Superior temporal gyrus (tissue), 1 donor: ENCODE measurements around the gene CAPN10.

Experiments
- DNase-seq: peaks from one replicate; pipeline ENCODE4 v3.0.0-alpha.2; 2016; ENCODE audit errors: extremely low spot score

The CAPN10 gene

DNA sequence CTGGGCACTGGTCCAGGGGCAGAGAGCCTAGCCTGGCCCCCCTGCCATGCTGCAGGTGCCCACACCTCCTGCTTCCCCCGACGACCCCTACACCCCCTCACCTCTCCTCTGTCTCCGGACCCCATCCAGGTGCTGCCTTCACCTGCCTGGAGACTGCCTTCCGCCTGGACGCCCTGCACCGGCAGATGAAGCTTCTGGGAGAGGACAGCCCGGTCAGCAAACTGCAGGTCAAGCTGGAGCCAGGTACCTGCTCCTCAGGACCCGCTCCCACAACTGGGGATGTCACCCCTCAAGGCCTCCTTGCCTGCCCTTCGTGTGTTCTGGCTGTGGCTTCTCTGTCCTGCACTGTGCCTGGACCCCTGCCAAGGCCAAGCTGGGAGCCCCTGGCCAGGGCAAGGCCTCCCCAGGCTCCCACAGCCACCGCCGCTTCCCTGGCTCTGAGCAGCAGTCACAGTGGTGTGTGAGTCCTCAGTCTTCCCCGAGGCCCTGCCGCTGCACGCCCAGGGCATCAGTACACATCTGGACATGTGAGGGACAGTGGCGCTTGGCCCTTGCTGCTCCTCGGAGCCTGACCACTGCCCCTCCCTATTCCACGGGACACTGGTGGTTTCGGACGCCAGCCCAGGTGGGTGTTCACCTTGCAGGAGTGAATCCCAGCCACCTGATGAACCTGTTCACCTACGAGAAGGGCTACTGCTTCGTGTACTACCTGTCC is 12.0 kb upstream of the CAPN10 start:
- DNase-seq = no peak

DNA sequence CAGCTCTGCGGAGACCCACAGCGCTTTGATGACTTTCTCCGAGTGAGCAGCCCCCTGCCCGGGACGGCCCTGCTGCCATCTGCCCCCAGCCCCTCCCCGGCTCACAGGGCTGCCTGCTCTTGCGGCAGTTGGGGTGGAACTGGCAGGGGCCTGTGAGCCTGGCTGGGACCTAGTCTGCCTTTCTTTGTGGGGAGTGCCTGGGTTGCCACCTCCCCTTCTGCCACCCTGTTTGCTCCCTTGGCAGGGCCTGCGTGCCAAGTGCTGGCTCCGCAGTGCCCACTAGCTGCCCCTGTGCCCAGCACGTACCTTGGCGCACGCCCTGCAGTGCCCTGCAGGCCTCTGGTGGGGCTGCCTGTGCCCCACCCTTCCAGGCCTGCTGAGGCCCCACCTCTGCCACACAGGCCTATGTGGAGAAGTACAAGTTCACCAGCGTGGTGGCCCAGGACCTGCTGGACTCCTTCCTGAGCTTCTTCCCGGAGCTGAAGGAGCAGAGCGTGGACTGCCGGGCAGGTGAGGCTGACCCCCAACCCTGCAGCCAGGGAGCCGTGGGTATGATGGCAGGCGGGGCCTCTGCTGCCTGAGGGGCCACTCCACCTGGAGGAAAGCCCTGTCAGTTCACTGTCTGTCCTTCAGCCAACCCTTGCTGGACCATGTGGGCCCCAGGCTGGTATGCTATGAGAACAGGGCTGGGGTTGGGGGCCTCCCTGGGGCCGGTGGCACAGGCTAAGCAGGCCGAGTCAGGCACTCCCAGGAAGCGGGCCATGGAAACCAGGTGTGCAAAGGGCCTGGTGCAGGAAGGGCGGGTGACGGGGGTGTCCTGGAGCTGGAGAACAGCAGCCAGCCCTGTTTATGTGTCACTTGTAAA is 11.2 kb upstream of the CAPN10 start:
- DNase-seq = no peak

DNA sequence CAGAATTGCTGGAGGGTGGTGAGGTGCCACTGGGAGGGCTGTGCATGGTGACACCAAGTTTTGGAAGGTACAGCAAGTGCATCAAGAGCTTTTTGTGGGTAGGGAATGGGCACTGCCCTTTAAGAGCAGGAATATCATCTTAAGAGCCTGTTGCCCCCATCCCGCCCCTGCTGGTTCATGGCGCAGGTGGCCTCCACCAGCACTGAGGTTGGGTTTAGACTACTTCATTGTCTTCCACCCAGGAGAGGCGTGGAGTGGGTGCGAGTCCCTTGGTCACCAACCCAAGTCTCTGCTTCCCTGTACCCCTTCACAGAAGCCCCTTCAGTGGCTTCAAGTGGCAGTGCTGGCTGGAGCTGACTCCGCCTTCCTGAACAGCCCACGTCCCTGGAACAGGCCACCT is 10.5 kb upstream of the CAPN10 start:
- no peak for DNase-seq

DNA sequence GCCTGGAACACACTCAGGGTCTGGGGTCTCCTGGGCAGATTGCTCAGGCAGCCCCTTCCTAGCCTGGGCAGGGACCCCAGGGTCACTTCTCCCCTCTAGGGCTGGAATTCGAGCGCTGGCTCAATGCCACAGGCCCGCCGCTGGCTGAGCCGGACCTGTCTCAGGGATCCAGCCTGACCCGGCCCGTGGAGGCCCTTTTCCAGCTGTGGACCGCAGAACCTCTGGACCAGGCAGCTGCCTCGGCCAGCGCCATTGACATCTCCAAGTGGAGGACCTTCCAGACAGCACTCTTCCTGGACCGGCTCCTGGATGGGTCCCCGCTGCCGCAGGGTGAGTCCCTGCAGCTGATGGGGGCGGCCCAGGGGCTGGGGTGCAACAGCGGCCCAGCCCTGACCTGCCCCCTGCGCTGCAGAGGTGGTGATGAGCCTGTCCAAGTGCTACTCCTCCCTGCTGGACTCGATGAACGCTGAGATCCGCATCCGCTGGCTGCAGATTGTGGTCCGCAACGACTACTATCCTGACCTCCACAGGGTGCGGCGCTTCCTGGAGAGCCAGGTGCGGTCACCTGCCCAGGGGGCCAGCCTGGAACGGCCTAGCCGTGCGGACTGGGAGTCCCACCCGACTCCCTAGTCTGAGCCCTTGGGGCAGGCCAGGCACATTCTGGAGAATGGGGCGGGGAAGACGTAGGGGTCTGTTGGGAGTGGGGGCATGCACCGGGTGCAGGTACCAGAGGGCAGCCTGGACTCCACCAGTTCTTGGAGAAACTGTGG is 9.9 kb upstream of the CAPN10 start:
- DNase-seq = no peak

DNA sequence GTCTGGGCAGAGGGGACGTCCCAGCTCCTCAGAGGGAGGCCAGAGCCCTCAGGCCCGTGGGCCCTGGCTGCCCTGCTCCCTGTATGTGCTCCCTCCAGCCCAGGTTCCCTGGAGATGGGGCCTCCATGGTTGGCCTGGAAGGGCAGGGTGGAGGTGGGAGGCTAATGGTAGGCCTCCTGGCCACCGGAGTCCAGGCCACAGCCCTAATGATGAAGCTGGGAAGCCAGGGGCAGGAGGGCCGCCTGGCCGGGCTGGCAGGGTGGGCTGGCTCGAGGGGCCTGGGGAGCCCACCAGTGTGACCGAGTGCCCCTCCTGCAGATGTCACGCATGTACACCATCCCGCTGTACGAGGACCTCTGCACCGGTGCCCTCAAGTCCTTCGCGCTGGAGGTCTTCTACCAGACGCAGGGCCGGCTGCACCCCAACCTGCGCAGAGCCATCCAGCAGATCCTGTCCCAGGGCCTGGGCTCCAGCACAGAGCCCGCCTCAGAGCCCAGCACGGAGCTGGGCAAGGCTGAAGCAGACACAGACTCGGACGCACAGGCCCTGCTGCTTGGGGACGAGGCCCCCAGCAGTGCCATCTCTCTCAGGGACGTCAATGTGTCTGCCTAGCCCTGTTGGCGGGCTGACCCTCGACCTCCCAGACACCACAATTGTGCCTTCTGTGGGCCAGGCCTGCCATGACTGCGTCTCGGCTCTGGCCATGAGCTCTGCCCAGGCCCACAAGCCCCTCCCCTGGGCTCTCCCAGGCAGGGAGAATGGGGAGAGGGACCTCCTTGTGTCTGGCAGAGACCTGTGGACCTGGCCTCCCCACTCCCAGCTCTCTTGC is 9.0 kb upstream of the CAPN10 start:
- DNase-seq = no peak

DNA sequence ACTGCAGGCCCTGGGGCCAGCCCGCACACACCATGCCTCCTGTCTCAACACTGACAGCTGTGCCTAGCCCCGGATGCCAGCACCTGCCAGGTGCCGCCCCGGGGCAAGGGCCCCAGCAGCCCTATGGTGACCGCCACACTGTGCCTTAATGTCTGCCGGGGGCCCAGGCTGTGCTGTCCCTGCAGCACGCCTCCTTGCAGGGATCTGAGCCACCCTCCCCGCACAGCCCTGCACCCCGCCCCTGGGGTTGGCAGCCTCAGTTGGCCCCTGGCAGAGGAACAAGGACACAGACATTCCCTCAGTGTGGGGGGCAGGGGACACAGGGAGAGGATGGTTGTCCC is 8.5 kb upstream of the CAPN10 start:
- DNase-seq = no peak

DNA sequence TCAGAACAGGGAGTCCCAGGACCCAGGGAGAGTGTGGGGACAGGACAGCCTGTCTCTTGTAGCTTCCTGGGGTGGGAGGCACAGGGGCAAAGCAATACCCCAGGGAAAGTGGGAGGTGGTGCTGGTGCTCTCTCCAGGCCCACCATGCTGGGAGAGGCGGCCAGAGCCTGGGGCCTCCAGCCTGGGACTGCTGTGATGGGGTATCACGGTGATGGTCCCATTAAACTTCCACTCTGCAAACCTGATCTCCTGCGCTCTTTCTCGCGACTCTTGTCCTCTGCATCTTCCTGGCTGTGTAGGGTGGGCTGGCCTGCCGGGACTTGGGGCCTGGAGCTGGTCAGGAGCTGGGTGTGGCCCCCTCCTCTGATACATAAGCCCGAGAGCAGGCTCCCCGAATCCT is 8.0 kb upstream of the CAPN10 start:
- no peak for DNase-seq

DNA sequence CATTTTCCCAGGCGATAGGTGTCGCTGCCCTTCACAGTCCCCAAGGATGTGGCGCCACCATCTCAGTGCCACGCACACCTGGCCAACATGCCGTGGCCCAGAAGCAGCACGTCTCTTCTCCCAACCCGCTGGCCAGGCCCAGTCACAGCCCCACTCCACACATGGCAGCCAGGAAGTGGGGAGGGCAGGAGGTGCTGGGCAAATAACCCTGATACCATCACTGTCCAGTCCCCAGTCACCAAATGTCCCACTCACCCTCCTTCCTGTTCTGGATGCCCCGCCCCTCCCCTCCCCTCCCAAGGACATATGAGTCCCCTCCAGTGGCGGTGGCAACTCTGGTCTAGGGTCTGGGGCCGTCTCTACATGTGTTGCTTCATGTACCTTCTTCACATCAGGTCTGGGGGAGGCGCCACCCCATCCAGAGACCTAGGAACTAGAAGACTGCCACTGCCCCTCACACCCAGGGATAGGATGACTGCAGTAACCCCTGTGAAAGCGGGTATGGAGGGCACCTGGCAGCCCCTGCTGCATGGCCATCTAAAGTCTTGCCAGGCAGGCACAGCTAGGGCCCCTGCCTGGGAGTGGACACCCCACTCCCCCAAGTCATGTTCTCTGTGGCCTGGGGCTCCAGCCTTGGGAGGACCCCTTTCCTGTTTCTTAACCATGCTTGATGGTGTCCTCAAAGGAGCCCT is 7.3 kb upstream of the CAPN10 start:
- DNase-seq = no peak

DNA sequence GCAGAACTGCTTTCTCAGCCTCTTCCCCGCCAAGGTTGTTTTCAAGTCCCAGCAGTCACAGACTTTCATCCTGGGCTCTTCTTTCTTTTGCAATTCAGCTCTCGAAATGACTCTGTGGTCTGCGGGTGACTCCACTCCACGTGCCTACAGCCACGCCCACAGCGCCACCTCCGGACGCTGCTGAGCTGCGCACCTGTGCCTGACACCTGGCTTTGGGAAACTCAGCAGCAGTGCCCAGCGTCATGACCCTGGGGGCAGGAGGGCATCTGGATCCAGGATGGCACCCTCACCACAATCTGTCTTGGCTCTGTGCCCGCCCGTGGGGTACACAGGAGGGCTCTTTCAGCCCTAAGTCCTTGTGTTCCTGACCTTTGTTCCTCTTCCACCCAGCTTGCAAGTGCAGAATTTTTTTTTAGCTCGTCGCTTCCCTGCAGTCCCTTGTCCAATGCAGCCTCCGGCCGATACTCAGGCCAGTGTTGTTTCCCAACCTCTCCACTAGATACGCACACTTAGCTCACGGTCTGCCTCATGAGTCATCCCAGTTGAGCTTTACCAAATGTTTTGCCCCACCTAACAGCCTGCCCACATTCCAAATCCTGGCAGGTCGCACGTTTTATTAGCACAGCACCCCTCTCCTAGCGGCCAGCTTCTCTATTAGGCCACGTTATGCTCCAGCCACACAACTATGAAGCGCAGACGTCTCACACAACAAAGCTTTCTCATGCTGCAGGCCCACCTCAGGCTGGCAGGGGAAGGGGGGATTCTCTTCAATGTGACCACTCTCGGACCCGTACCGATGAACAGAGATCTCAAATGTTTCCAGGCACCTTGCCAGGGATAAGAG is 6.5 kb upstream of the CAPN10 start:
- no peak for DNase-seq

DNA sequence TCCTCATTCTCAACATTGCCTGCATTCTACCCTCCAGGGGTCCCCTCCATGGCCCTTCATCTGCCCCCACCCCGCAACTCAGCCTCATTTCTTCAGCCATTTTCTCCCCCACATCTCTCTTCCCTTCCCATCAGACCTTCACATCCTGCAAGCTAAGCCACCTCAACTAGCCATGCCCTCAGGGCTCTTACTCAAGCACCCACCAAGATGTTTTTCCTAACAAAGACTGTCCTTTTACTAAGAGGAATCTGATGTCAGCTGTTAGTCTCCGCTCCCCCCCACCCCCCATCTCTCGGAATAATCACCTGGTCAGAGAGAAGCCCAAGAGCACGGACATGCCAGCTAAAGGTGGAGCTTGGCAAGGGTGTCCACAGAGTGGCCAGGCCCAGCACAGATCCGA is 4.7 kb upstream of the CAPN10 start:
- DNase-seq = no peak

DNA sequence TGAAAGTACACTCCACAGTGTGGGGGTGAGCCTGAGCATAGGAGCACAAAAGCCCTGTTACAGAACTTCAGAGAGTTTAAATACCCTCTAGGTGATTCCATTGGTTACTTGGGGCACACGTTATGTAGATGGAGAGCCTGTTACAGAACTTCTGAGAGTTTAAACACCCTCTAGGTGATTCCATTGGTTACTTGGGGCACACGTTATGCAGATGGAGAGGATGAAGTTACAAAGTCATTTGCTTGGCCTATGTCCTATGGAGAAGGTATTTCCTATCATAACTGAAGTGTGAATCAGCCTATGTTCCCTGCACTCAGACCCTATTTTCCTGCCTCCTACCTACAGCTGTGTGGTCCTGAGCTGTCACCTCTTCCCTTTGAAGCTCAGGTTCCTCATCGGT is 3.8 kb upstream of the CAPN10 start:
- no peak for DNase-seq

DNA sequence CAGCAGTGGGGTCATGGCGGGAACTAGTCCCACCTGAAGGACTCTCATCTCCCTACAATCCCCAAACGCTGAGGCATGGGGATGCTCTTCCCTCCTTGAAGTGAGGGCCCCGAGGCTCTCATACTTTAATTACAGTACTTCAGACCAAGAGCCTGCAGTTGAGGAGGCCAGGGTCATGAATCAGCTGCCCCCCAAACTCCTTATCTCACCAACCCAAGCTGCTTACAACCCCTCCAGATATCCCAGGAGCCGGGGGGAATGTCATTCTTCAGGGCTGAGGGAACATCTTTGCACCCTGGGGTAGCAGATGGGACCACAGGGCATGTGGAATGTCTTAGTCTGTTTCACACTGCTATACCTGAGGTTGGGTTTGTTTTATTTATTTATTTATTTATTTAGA is 2.8 kb upstream of the CAPN10 start:
- no peak for DNase-seq

DNA sequence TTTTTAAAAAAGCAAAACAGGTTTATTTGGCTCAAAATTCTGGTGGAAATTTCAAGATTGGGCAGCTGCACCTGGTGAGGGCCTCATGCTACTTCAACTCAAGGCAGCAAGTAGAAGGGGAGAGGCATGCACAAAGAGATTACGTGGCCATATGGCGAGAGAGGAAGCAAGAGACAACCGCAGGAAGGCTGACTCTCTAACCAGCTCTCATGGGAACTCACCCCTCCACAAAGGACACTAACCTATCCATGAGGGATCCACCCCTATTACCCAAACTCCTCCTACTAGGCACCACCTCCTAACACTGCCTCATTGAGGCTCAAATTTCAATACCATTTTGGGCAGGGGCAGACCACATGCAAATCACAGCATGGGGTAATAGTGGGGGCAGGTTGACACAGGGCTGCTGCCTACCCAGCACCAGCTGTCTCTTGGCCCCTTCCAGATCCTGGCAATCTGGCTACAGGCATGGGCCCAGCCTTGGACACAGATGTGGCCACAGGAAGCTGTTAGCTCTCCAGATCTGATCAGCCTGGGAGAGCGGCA is 2.0 kb upstream of the CAPN10 start:
- no peak for DNase-seq

DNA sequence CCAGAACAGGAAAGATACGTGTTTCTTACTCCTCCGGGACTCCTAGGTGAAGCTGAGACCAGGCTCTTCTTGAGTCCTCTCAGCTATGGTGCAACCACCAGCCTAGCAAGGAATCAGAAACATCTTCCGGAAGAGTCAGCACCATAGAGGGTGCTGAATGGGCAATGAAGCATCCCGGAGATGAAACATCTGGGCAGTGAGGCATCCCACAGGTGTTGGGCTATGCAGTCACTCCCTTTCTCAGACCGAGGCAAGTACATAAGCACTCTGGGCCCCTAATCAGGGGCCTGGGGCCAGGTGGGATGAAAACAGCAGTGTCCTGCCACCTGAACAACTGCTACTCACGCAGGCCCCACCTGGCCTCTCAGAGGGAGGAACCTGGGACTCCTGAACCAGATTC is 1.4 kb upstream of the CAPN10 start:
- no peak for DNase-seq

DNA sequence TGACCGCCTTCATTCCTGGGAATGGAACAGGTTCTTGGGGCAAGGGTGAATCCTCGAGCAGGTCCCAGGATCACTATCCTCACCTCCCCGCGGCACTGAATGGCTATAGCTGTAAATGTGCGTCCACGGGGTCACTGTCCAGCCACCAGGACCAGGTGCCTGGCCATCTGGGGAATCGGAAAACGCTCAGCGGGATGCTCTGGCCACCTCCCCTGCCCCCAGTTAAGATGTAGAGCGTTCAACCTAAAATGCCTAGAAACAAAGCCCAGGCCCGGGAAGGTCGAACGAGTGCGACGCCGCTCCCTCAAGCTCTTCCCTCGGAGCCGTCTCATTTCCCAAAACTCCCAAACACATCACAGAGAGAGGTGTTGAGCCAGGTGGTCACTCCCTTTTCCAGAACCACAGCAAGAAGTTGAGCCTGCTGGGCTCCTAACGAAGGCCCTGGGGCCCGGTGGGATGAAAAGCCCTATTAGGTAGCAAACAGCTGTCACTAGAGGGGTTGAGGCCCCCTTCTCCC is 795 bp upstream of the CAPN10 start:
- no peak for DNase-seq

DNA sequence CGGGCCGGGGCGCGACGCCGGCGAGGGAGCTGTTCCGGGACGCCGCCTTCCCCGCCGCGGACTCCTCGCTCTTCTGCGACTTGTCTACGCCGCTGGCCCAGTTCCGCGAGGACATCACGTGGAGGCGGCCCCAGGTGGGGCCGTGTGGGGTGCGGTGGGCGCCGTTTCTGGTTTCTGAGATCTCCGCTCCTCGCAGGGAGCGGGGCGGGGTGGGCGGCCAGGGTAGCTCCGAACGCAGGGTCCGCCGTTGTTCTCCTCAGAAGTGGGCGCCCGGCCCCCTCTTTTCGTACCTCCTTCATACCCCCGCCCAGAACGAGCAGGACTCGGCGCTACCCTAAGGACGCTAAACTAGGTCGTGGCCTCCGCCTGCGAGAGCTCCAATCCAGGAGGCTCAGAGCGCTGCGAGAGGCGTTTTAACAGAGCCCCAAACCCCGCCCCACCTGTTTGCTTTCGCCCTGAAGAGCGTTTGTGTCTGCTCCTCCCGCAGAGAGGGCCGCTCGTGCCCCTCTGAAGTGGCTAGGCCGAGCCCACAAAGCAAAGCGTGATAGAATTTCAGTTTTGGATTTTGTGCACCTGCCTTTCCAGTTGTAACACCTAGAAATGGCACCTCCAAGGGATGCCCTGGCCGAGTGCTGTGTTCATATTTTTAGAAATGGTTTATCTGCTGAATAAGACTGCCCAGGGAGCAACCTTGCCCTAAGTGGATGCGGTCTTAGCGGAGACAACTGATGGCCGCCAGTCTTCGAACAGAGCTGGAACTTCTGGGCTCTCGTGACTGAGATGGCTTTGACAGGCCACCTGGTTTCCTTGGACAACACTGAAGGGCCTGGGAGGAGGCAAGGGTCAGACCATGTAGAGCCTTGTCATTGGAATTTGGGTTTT is 626 bp downstream of the CAPN10 start:
- DNase-seq = no peak

DNA sequence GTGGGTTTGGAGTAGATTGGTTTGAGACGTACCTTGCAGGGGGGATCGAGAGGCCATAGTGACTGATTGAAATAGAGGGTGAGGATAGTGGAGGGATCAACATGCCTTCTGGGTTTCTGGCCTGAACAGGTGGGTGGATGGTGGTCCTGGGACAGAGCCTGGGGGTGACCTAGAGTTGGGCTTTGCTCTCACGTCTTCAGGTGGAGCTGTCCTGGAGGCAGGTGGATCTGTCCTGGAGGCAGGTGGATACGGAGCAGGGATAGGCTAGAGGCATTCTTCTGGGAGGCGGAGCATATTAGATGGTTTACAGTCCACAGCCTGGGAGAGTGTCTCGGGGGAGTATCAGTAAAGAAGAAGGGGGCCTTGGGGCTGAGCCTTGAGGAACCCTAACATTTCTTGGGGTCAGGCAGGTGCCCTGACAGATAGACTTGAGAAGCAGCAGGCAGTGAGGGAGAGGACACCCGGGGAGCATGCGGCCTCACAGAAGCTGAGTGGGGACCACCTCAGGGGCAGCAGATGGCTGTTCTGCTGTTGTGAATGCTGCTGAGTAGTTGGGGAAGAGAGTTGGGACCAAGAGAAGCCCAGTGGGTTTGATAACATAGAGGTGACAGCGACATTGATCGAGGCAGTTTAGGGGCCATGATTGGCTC is 1.6 kb downstream of the CAPN10 start:
- DNase-seq = no peak

DNA sequence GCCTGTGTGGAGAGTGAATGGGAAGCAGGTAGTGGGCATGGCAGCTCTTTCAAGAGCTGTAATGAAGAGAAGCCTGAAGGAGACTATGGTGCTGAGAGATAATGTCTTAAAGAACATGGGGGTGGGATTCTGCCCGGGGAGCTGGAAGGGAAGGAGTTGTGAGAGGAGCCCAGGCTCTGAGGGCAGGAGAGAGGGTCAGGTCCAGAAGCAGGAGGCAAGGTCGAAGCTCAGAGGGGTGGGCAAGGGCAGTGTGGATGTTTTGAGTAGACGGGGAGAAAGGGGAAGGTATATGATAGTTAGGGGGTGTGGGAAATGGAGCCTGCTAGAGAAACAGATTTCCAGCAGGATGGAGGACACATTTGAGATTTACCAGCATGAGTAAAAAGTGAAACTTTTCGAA is 2.1 kb downstream of the CAPN10 start:
- DNase-seq = no peak
